Lower leg skin (tissue), 3 donors: Measurements from ENCODE around the gene NFIL3.

Experiments
- POLR2A ChIP-seq, 2 donors: fragments of 450-650 bp; IDR thresholded peaks; one replicate each; pipeline ENCODE4 v1.6.1; 2016 to 2017; ENCODE audit warnings: antibody characterized with exemption in 2 of 2, mild to moderate bottlenecking in 1 of 2, moderate library complexity in 1 of 2
- TF ChIP-seq, protein P1 (sequence below), 3 donors: fragments of 450-650 bp; IDR thresholded peaks; one replicate each; pipeline ENCODE4 v1.5.1; 2016; ENCODE audit warnings: antibody characterized with exemption in 3 of 3, mild to moderate bottlenecking in 3 of 3, moderate library complexity in 2 of 3

DNA sequence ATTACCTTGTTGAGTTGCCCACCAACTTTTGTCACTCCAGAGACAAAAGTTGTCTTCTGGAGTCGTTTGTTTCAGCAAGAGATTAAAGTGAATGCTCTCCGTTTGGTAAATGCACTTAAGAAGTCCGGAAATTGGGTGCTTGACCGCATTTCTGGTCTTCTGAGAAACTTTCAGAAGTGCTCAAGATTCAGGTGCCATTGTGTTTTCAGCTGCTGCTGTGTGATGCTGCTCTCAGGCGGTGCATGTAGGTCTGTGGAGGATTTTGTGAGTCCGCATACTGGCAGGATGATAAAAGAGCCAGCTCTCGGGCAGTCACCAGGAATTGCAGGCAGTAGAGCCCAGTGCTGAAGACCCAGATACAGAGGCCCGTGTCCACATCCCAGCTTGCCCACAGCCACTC lies 5.9 kb upstream of the NFIL3 start:
- TF ChIP-seq, protein P1, sequence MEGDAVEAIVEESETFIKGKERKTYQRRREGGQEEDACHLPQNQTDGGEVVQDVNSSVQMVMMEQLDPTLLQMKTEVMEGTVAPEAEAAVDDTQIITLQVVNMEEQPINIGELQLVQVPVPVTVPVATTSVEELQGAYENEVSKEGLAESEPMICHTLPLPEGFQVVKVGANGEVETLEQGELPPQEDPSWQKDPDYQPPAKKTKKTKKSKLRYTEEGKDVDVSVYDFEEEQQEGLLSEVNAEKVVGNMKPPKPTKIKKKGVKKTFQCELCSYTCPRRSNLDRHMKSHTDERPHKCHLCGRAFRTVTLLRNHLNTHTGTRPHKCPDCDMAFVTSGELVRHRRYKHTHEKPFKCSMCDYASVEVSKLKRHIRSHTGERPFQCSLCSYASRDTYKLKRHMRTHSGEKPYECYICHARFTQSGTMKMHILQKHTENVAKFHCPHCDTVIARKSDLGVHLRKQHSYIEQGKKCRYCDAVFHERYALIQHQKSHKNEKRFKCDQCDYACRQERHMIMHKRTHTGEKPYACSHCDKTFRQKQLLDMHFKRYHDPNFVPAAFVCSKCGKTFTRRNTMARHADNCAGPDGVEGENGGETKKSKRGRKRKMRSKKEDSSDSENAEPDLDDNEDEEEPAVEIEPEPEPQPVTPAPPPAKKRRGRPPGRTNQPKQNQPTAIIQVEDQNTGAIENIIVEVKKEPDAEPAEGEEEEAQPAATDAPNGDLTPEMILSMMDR (IDR thresholded peaks at IDR 0.05), result no peak
- TF ChIP-seq POLR2A (IDR thresholded peaks at IDR 0.05), result no peak
